Measurements from ENCODE around the gene DTX3L.

DNA sequence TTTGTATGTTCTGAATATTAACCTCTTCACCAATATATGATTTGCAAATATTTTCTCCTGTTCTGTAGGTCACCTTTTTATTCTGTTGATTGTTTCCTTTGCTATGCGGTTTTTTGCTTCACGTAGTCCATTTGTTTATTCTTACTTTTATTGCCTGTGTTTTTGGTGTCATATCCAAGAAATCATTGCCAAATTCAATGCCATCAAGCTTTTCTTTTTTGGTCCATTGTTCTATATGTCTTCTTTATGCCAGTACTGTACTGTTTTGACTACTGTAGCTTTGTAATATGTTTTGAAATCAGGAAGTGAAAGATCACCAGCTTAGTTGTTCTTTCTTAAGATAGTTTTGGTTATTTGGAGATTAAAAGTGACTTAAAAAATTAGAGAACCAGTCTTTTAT is 17.5 kb downstream of the DTX3L start:
- TF ChIP-seq, protein P1, sequence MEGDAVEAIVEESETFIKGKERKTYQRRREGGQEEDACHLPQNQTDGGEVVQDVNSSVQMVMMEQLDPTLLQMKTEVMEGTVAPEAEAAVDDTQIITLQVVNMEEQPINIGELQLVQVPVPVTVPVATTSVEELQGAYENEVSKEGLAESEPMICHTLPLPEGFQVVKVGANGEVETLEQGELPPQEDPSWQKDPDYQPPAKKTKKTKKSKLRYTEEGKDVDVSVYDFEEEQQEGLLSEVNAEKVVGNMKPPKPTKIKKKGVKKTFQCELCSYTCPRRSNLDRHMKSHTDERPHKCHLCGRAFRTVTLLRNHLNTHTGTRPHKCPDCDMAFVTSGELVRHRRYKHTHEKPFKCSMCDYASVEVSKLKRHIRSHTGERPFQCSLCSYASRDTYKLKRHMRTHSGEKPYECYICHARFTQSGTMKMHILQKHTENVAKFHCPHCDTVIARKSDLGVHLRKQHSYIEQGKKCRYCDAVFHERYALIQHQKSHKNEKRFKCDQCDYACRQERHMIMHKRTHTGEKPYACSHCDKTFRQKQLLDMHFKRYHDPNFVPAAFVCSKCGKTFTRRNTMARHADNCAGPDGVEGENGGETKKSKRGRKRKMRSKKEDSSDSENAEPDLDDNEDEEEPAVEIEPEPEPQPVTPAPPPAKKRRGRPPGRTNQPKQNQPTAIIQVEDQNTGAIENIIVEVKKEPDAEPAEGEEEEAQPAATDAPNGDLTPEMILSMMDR (IDR thresholded peaks at IDR 0.05 in 2 of 3, conservative IDR thresholded peaks at IDR 0.05 in 1 of 3; ENCODE audit: control insufficient read depth in 2 of 3, extremely low read depth in 1 of 3, insufficient read depth in 1 of 3, low read depth in 3 of 3, low read length in 3 of 3): no peak
- no peak for TF ChIP-seq ZSCAN29 (IDR thresholded peaks at IDR 0.05)
- TF ChIP-seq EP300 (IDR thresholded peaks at IDR 0.05; ENCODE audit: borderline replicate concordance in 1 of 2, control insufficient read depth in 1 of 2, low read depth in 2 of 2, low read length in 2 of 2): no peak
